ENCODE measurements around the gene TMEM178B.
"Not testable (repeated sequence)": the region's sequence is repeated elsewhere in the genome, so short reads cannot be mapped to it uniquely, and the experiment has no call there.

TMEM178B gene

DNA sequence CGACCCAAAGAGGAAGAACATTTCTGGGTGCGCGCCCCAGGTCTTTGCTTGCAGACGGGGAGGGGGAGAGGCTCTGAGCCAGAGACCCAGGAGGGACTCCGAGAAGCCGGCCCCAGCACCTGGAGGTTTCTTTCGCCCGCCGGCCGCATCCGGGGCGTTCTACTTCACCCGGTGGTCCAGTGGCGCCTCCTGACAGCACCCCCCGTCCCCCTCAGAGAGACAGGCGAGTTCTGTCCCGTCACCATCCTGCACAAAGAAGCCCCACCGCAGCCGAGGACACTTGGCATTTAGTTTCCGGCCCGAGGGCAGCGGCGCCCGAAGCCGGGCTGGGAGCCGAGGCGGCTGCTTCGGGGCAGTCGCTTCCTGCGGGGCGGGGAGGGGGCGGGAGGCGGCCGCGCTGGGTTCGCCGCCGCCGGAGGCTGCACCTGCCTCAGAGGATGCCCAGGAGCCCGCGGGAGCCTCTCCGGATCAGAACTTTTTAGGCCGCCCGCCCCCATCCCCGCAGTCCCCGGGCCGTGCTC, at the start of gene TMEM178B:
Gene TMEM178B, plus strand, starts transcription at position 424 of the 521 bp plus-strand sequence.
- DNase-seq (ENCODE audit: low read depth, low spot score) = no peak

GRCh38 chr7:141024668-141025067, 49.2 kb upstream of the TMEM178B start:
- DNase-seq (ENCODE audit: low read depth, low spot score) = no peak

- no peak for DNase-seq (ENCODE audit: low read depth, low spot score)
Measured at GRCh38 chr7:141027043-141027442, 46.8 kb upstream of the TMEM178B start.

- no peak for DNase-seq (ENCODE audit: low read depth, low spot score)
Measured at GRCh38 chr7:141028767-141029166, 45.1 kb upstream of the TMEM178B start.

- not testable (repeated sequence) for DNase-seq (ENCODE audit: low read depth, low spot score)
Measured at GRCh38 chr7:141032539-141033323, 41.1 kb upstream of the TMEM178B start.

DNA sequence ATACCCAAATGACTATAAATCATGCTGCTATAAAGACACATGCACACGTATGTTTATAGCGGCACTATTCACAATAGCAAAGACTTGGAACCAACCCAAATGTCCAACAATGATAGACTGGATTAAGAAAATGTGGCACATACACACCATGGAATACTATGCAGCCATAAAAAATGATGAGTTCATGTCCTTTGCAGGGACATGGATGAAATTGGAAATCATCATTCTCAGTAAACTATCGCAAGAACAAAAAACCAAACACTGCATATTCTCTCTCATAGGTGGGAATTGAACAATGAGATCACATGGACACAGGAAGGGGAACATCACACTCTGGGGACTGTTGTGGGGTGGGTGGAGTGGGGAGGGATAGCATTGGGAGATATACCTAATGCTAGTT, 35.8 kb upstream of the TMEM178B start:
- DNase-seq (ENCODE audit: low read depth, low spot score) = not testable (repeated sequence)

- no peak for DNase-seq (ENCODE audit: low read depth, low spot score)
Measured at GRCh38 chr7:141039376-141039775, 34.5 kb upstream of the TMEM178B start.

DNA sequence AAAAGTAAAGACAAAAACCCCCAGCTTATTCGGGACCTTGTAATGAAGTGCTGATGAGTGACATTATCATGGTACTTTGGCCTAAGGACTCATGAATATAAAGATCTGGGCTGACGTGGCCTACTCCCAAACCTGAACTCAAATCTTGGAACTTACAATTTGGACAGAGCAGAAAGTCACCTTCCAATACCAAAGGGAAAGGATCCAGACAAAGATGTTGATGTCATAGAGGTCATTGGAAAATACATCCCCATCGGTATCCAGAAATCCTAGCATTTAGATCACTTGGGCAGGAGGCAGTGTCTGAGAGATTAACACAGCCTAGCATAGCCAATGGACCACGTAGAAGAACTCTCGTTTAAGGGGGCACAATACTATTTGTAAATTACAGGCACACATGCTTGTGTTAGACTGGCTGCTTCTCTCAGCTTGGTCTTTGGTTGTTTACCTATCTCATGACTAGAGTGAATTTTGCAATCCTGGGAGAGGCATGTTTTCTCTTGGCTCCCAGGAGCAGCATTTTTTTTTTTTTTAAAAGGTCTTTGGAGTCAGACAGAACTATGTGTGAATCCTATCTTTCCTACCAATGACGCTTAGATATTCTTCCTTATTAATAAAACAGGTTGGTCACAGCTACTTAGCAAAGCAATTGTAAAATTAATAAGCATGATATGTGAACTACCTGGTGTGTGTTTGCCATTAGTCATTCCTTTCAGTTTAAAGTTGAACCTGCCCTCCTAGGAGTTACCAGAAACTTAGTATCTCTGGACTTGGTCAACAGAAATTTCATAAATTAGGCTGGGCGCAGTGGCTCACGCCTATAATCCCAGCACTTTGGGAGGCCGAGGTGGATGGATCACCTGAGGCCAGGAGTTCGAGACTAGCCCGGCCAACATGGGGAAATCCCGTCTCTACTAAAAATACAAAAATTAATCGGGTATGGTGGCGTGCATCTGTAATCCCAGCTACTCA, 31.4 kb upstream of the TMEM178B start:
- DNase-seq (ENCODE audit: low read depth, low spot score) = no peak

- no peak for DNase-seq (ENCODE audit: low read depth, low spot score)
Measured at GRCh38 chr7:141043616-141044015, 30.2 kb upstream of the TMEM178B start.

DNA sequence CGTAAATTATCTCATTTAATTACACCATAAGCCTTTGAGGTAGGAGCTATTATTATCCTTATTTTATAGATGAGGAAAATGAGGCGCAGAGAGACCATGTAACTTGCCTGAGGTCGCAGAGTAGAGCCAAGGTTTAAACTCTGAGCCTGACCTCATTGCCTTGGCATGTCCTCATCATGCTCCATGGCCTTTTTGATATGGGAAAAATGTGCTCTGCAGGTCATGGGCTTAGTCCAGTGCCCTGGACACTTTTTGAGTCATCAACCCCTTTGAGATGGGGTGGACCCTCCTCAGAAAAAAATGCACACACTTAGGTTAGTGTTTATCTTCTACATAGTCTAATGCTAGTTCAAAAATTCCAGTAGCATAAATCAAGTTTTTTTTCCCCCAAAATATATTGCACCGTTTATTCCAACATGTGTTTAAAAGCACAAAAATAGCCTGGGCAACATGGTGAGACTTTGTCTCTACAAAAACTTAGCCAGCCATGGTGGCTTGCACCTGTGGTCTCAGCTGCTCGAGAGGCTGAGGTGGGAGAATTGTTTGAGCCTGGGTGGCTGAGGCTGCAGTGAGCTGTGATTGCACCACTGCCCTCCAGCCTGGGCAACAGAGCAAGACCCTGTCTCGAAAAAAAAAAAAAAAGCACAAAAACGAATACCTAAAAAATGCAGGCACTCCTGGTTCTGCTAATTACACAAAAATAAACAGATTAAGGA, 28.6 kb upstream of the TMEM178B start:
- DNase-seq (ENCODE audit: low read depth, low spot score) = no peak

DNA sequence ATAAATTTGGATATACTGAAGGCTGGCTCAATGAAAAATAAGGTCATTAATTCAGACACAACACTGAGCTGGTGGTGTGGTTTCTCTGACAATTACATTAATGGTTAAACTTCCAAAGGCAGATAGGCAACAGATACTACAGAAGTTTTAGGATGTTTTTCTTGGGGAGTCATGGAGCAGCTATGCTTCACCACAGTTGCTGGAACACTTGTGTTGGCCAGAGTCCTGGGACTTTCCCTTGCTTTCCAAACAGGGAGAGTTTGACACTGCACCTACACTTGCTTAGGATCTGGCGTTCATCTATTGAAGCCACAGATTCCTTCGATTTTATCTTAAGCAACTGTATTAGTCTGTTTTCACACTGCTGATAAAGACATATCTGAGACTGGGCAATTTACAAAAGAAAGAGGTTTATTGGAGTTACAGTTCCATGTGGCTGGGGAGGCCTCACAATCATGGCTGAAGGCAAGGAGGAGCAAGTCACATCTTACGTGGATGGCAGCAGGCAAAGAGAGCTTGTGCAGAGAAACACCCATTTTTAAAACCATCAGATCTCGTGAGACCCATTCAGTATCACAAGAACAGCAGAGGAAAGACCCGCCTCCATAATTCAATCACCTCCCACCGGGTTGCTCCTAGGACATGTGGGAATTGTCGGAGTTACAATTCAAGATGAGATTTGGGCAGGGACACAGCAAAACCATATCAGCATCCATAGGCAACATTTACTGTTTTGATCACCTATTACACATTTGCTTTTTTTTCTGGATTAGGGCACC, 27.8 kb upstream of the TMEM178B start:
- DNase-seq (ENCODE audit: low read depth, low spot score) = no peak

- no peak for DNase-seq (ENCODE audit: low read depth, low spot score)
Measured at GRCh38 chr7:141053626-141054025, 20.2 kb upstream of the TMEM178B start.

- no peak for DNase-seq (ENCODE audit: low read depth, low spot score)
Measured at GRCh38 chr7:141055146-141055545, 18.7 kb upstream of the TMEM178B start.

GRCh38 chr7:141057788-141058187, 16.1 kb upstream of the TMEM178B start:
- no peak for DNase-seq (ENCODE audit: low read depth, low spot score)

GRCh38 chr7:141067856-141068255, 6.0 kb upstream of the TMEM178B start:
- not testable (repeated sequence) for DNase-seq (ENCODE audit: low read depth, low spot score)

DNA sequence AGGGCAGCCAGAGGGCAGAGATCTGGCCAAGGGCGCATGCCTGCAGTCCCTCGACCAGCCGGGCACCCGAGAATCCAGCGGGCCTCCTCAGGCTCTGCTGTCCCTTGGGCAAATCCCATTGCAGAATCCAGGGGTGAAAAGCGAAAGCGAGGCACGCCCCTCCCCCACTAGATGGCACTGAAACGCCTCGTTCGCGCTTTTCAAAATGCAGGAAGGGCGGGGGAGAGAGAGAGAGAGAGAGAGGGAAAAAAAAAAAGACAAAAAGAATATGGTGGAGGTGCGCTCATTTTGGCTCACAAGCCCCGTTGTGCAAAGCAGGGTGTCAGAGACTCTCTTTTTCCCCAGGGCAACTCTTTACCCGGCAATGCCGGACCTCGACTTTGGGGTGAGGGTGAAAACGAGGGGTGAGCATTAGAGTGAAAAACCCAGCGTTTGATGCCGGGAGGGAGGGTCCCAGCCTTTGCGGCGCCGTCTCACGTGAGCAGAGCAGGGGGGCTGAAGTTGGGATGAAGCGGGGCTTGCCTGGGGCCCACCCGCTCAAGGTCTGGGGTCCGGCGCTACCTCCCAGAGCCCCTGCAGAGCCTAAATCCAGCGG, 2.5 kb upstream of the TMEM178B start:
- DNase-seq (ENCODE audit: low read depth, low spot score) = no peak

DNA sequence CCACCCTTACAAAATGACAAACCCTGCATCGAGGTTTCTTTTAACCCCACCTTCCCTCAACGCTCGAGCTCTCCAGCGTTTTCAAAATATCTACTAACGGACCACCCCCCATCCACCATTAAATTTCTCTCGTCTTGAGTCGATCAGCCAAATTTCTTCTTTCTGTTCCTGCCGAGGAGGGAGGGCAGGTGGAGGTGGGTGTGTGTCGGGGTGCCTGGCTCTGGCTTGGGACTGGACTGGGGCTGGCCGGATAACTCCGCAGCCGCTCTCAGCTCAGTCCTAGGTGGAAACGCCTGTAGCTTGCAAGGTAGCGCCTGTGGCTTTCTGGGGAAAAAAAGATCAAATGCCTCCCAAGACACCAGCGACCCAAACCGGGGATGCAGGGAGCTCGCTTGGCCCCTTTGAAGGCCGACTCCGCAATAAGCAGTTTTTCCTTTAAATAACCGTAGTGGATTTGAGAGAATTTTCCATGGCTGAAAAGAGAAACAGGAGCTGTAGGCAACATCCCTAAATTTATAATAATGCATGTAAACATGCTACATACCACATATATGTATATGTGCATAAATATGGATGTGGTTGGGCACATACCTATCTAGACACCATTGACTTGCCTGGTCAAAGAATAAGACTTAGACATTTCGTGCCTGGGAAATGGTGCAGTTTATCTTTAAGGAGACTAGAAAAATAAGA, 1.9 kb upstream of the TMEM178B start:
- DNase-seq (ENCODE audit: low read depth, low spot score) = no peak

DNA sequence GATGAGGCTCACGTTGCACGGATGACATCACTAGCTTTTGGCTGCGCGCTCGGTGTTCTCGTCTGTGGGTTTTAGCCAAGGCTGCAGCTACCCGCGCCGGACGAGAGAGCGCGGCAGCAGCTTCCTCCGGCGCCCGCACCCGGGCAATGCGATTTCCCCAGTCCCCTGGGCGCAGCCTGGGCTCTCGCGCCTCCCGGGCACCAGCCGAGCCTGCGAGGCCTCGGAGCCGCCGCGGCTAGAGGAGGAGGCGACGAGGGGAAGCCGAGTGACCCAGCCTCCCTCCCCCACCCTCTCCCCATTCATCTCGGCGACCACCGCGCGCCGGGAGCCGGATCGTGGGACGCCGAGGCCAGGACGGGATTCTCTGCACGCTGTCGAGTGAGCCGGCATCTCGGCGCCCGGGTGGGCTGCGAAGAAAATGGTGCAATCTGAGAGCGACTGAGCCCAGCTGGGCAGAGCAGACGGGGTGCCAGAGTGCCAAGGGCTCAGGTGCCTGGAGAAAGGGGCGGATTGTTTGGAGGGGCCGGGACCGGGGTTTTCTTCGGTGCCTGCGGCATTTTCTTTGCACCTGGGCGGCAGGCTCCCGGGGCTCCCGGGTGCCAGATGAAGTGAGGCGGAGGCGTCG, 1.2 kb upstream of the TMEM178B start:
- no peak for DNase-seq (ENCODE audit: low read depth, low spot score)

DNA sequence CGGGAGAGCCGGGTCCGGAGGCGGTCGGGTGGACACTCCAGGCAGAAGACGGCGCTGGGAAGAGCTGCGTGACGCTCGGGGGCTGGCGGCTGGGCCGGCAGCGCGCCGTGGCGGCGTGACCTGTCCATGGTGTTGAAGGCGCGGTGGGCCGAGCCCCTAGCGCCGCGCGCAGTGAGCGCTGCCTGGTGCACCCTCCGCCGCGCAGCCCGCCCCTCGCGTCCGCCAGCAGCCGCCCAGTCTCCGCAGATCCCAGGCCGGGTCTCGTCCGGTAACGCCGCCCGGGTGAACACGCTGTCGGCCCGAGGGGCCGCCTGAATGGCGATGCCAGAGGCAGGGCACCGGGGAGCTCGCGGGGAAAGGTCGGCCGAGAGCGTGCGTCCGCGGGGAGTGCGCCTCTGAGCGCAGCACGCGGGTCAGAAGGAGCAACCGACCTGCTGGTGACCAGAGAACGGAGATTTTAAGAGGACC, 657 bp upstream of the TMEM178B start:
- no peak for DNase-seq (ENCODE audit: low read depth, low spot score)
